GM12864 (cell line): ENCODE results near the gene ZNF12.
A peak's percentile ranks its signal among the peaks of the same experiment; 100 is the strongest.
"Not testable (repeated sequence)": the region's sequence is repeated elsewhere in the genome, so short reads cannot be mapped to it uniquely, and the experiment has no call there.

ENCODE experiments used
- DNase-seq: peaks from one replicate; pipeline ENCODE4 v3.0.0-alpha.2; 2011; ENCODE audit warnings: low read depth
- H3K4me3 ChIP-seq: 2 replicates; pipeline ENCODE4 v1.5.1; 2011; ENCODE audit warnings: mild to moderate bottlenecking, low read depth, low read length, control low read depth
- TF ChIP-seq, protein P1 (sequence below): IDR thresholded peaks from 2 replicates; pipeline ENCODE4 v1.5.1; 2011; ENCODE audit warnings: low read depth, mild to moderate bottlenecking, moderate library complexity, low read length, control low read depth, inconsistent platforms; ENCODE audit errors: missing control alignments

ZNF12 gene

GRCh38 chr7:6706666-6707407 lies at the start of gene ZNF12:
Gene ZNF12, minus strand, starts transcription at chr7:6706947. Its CDS starts 1,774 bp downstream, at chr7:6705173.
- peak within 1 kb of the TSS; percentile 97 for H3K4me3 ChIP-seq
- DNase-seq = peak; percentile 86
- TF ChIP-seq, protein P1, sequence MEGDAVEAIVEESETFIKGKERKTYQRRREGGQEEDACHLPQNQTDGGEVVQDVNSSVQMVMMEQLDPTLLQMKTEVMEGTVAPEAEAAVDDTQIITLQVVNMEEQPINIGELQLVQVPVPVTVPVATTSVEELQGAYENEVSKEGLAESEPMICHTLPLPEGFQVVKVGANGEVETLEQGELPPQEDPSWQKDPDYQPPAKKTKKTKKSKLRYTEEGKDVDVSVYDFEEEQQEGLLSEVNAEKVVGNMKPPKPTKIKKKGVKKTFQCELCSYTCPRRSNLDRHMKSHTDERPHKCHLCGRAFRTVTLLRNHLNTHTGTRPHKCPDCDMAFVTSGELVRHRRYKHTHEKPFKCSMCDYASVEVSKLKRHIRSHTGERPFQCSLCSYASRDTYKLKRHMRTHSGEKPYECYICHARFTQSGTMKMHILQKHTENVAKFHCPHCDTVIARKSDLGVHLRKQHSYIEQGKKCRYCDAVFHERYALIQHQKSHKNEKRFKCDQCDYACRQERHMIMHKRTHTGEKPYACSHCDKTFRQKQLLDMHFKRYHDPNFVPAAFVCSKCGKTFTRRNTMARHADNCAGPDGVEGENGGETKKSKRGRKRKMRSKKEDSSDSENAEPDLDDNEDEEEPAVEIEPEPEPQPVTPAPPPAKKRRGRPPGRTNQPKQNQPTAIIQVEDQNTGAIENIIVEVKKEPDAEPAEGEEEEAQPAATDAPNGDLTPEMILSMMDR = no peak

- H3K4me3 ChIP-seq, DNase-seq: not testable (repeated sequence)
These were observed 47.2 kb upstream of the ZNF12 start, which contains the start of gene RSPH10B2 for GRCh38 chr7:6753964-6754363. Gene RSPH10B2, plus strand, starts transcription at chr7:6754103. Its CDS starts 3,575 bp downstream, at chr7:6757678.

DNA sequence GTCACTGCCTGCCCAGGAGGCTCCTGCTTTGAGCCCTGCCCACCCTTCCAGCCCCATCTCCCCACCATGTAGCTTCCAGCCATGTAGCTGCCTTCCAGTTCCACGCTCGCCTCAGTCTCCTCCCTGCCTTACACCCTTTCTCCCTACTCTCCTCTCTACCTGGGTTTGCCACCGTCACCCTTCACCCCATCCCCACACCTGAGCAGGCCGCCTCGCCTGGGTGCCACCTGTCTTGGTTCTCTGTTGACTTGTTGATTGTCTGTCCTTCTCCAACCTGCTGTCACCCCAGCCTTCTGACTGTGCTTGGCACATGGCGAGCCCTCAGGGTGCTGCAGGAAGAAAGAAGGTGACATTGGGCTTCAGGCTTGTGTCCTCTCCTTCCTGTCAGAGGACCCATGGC lies 43.4 kb upstream of the ZNF12 start:
- H3K4me3 ChIP-seq, DNase-seq: not testable (repeated sequence)

DNA sequence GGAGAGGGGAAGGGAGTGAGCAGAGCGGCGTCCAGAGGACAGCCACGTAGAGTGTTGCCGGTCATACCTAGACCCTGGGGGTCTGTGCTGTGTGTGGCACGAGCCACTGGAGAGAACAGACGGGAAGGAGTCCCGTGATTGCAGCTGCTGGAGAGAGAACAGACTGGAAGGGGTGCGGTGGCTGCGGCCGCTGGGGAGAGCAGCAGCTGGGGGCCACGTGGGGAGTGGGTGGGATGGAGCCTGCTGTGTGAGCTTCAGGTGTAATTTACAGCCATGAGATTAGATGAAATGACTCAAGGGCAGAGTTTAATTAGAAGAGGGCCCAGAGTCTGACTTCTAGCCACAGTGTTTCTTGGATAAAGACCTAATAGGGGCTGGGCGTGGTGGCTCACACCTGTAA lies 42.6 kb upstream of the ZNF12 start:
- not testable (repeated sequence) for H3K4me3 ChIP-seq, DNase-seq

GRCh38 chr7:6744410-6745100 lies 37.8 kb upstream of the ZNF12 start:
- not testable (repeated sequence) for DNase-seq, H3K4me3 ChIP-seq

DNA sequence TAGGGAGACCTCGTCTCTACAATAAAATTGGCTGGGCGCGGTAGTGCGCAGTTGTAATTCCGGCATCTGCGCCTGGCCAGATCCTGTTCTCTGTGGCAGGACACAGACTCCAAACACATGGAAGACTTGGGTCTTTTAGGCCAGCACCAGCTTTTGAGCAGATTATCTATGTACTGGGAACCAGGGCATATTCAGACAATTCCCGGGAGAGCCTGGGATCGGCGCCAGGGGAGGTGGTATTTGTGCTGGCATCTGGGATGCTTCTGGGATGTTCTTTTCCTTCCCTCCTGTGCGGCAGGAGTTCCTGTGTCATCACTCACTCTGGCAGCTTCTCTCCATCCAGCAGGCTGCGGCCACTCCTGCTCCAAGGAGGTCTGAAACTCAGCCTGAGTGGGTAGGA lies 31.7 kb upstream of the ZNF12 start:
- not testable (repeated sequence) for DNase-seq

DNA sequence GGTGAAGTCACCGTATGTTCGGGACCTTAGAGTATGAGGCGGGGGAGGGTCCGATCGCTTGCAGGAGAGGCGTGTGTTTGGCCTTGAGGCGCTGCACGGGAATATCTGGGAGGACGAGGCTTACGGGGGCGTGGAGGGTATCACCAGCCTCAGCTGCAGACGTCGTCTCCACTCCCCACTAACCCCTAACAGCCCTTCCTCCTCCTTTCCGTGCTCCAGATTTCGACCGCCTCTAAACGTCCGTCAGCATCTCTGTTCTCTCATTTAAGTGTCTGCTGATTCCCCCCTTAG lies 23.5 kb upstream of the ZNF12 start:
- DNase-seq = no peak
- TF ChIP-seq, protein P1 = no peak
- peak overlapping the region; percentile 87 for H3K4me3 ChIP-seq

More for the DNA sequence above, 31.7 kb upstream of the ZNF12 start:
- not testable (repeated sequence) for H3K4me3 ChIP-seq

DNA sequence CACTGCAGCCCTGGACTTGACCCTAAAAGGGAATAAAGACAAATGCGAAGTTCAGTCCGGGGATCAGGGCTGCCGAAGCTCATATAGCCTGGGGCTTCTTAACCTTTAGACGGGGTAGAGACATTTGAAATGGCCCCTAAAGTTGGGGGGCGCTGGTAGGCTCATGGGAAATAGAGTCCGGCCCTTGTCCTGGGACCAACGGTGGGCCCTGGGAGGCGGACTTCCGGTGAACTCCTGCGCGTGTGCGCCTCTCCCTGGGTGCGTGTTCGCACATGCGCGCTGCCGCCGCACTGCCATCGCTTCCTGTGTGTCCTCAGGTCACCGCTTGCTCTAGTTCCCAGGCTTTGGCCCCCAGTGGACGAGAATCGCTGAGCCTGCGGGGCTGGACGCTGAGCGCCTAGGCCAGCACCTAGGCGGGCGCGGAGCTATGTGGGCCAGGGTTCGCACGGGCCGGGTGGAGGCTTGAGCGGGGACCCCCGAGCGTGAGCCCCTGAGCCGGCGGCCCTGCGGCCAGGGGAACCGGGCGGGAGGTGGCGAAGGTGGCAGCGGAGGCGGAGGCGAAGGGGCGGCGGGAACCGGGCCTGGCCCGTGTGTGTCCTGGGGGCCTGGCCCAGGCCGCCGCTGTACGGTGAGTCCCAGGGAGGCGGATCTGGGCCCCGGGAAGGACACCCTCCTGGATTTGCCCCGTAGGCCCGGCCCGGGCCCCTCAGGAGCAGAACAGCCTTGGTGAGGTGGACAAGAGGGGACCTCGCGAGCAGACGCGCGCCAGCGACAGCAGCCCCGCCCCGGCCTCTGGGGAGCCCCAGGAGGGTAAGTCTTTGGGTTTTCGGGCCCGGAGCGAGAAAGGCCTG lies 23.0 kb upstream of the ZNF12 start:
- TF ChIP-seq, protein P1 = no peak
- peak; percentile 82 for DNase-seq
- peak overlapping the region; percentile 87 for H3K4me3 ChIP-seq

GRCh38 chr7:6728893-6729491 lies 22.2 kb upstream of the ZNF12 start:
- H3K4me3 ChIP-seq = peak overlapping the region; percentile 87
- DNase-seq = not testable (repeated sequence)

- no peak for DNase-seq
- TF ChIP-seq, protein P1 = no peak
- no peak overlapping the region for H3K4me3 ChIP-seq
These were observed 20.9 kb upstream of the ZNF12 start for GRCh38 chr7:6727663-6728062.

DNA sequence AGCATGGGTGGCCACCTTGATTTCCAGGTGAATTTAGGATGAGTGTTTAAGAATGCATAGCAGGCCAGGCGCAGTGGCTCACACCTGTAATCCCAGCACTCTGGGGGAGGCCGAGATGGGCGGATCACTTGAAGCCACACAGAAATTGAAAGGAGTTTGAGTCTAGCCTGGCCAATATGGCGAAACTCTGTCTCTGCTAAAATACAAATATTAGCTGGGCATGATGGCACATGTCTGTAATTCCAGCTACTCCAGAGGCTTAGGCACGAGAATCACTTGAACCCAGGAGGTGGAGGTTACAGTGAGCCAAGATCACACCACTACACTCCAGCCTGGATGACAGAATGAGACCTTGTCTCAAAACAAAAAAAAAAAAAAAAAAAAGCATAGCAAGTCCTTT lies 19.6 kb upstream of the ZNF12 start:
- DNase-seq, H3K4me3 ChIP-seq: not testable (repeated sequence)
